Lower leg skin (tissue), 3 donors: ENCODE measurements around the gene UBXN7.

Experiments
- POLR2A ChIP-seq, 2 donors: fragments of 450-650 bp; IDR thresholded peaks; one replicate each; pipeline ENCODE4 v1.6.1; 2016 to 2017; ENCODE audit warnings: antibody characterized with exemption in 2 of 2, mild to moderate bottlenecking in 1 of 2, moderate library complexity in 1 of 2
- TF ChIP-seq, protein P1 (sequence below), 3 donors: fragments of 450-650 bp; IDR thresholded peaks; one replicate each; pipeline ENCODE4 v1.5.1; 2016; ENCODE audit warnings: antibody characterized with exemption in 3 of 3, mild to moderate bottlenecking in 3 of 3, moderate library complexity in 2 of 3

DNA sequence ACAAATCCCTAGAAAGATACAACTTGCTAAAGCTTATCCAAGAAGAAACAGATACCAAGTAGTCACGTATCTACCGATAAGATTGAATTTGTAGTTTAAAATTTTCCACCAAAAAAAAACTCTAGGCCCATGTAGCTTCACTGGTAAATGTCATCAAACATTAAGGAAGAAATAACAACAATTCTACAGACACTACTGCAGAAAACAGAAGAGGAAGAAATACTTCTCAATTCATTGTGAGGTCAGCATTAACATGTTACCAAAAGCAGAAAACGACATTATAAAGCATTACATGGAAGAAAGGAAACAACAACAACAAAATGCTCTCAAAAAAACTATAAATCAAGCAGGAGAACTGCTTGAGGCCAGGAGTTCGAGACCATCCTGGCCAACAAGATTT lies 66.5 kb downstream of the UBXN7 start:
- TF ChIP-seq, protein P1, sequence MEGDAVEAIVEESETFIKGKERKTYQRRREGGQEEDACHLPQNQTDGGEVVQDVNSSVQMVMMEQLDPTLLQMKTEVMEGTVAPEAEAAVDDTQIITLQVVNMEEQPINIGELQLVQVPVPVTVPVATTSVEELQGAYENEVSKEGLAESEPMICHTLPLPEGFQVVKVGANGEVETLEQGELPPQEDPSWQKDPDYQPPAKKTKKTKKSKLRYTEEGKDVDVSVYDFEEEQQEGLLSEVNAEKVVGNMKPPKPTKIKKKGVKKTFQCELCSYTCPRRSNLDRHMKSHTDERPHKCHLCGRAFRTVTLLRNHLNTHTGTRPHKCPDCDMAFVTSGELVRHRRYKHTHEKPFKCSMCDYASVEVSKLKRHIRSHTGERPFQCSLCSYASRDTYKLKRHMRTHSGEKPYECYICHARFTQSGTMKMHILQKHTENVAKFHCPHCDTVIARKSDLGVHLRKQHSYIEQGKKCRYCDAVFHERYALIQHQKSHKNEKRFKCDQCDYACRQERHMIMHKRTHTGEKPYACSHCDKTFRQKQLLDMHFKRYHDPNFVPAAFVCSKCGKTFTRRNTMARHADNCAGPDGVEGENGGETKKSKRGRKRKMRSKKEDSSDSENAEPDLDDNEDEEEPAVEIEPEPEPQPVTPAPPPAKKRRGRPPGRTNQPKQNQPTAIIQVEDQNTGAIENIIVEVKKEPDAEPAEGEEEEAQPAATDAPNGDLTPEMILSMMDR (IDR thresholded peaks at IDR 0.05) = no peak
- no peak for TF ChIP-seq POLR2A (IDR thresholded peaks at IDR 0.05)
